Lung (tissue), 16 donors: ENCODE data around the gene IQCE. TPM values are rescaled to one million over a fixed set of nuclear protein-coding genes. Genes with fewer than 3 reads are reported as not detected.

Experiments used
- ATAC-seq: fragments of 200-7000 bp; cut with Tn5 transposase; one replicate; pipeline ENCODE4 v1.9.1; 2020; ENCODE audit warnings: moderate number of reproducible peaks; ENCODE audit not compliant: insufficient read depth, low FRiP score
- DNase-seq, 3 donors: peaks; one replicate each; pipeline ENCODE4 v3.0.0-alpha.2; 2013 to 2017
- H3K27ac ChIP-seq, 2 donors: one replicate each; pipeline ENCODE4 v1.5.1; 2013; ENCODE audit warnings: mild to moderate bottlenecking in 2 of 2, moderate library complexity in 2 of 2, control low read depth in 1 of 2, inconsistent platforms in 1 of 2, low read depth in 1 of 2, low read length in 1 of 2
- H3K27me3 ChIP-seq, 3 donors: one replicate each; pipeline ENCODE4 v1.5.1; 2013; ENCODE audit warnings: low read length in 2 of 3; ENCODE audit not compliant: control insufficient read depth in 3 of 3, insufficient read depth in 3 of 3
- H3K36me3 ChIP-seq, 4 donors: one replicate each; pipeline ENCODE4 v1.5.1; 2013; ENCODE audit warnings: low read length in 4 of 4, mild to moderate bottlenecking in 1 of 4, moderate library complexity in 1 of 4; ENCODE audit not compliant: control insufficient read depth in 4 of 4, insufficient read depth in 4 of 4
- H3K4me1 ChIP-seq, 5 donors: one replicate each; pipeline ENCODE4 v1.5.1; 2013; ENCODE audit warnings: low read length in 5 of 5, mild to moderate bottlenecking in 2 of 5, moderate library complexity in 1 of 5; ENCODE audit not compliant: control insufficient read depth in 5 of 5, insufficient read depth in 5 of 5
- H3K4me3 ChIP-seq: one replicate; pipeline ENCODE4 v1.5.1; 2013; ENCODE audit warnings: mild to moderate bottlenecking, control low read depth, moderate library complexity
- H3K9ac ChIP-seq, 2 donors: one replicate each; pipeline ENCODE4 v1.5.1; 2013; ENCODE audit warnings: low read length in 2 of 2, control low read depth in 1 of 2; ENCODE audit not compliant: insufficient read depth in 1 of 2
- H3K9me3 ChIP-seq, 4 donors: one replicate each; pipeline ENCODE4 v1.5.1; 2013; ENCODE audit warnings: low read length in 3 of 4, mild to moderate bottlenecking in 1 of 4, moderate library complexity in 1 of 4; ENCODE audit not compliant: control insufficient read depth in 4 of 4, insufficient read depth in 3 of 4
- WGBS, 2 donors: extraction: QIAGEN DNeasy Blood & Tissue Kit; methylation state at CpG; one replicate each; pipeline ENCODE4 v1.1.7; 2013; 5-methylcytosine and 5-hydroxymethylcytosine counted together
- long read RNA-seq, 5 donors: transcript quantifications; one replicate each; lab custom pipeline, GENCODE V29; 2026
- polyA plus RNA-seq, 2 donors: library from polyadenylated mRNA; stranded (reverse); fragments of 200-250 nt; gene quantifications; one replicate each; pipeline ENCODE4 v1.2.1, GENCODE V29; 2013
- total RNA-seq, 2 donors: library from RNA; depleted of rRNA in 1 of 2; stranded (reverse); fragments of >200 nt in 1 of 2; gene quantifications; one replicate each; pipeline ENCODE4 v1.2.1, GENCODE V29; 2014 to 2021
- TF ChIP-seq, protein P1 (sequence below): IDR thresholded peaks from 2 replicates; pipeline ENCODE4 v1.5.1; 2012; ENCODE audit warnings: mild to moderate bottlenecking; ENCODE audit errors: control extremely low read depth, extremely low read depth
- donor health status: control.
- donor health status: control.
- donor health status: Bipolar disorder and iron deficiency.
- donor health status: healthy.
- donor health status: DM: yes; HTN: yes; CAD: no.

The IQCE gene, protein sequence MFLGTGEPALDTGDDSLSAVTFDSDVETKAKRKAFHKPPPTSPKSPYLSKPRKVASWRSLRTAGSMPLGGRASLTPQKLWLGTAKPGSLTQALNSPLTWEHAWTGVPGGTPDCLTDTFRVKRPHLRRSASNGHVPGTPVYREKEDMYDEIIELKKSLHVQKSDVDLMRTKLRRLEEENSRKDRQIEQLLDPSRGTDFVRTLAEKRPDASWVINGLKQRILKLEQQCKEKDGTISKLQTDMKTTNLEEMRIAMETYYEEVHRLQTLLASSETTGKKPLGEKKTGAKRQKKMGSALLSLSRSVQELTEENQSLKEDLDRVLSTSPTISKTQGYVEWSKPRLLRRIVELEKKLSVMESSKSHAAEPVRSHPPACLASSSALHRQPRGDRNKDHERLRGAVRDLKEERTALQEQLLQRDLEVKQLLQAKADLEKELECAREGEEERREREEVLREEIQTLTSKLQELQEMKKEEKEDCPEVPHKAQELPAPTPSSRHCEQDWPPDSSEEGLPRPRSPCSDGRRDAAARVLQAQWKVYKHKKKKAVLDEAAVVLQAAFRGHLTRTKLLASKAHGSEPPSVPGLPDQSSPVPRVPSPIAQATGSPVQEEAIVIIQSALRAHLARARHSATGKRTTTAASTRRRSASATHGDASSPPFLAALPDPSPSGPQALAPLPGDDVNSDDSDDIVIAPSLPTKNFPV
- total RNA-seq (10 to 100 TPM; 20.9 to 29.0 TPM), polyA plus RNA-seq (10 to 100 TPM in 1 of 2 donors, 1 to 10 TPM in 1; 8.1 to 11.0 TPM)
- long read RNA-seq, donor 1, full-length matches to known transcripts: 1 of 9 reads
- long read RNA-seq, donor 1, partial matches to known transcripts: 8 of 9 reads
- long read RNA-seq, donor 1, other reads (novel, unspliced or antisense): 0 of 9 reads
- long read RNA-seq, donor 2: 0 reads
- long read RNA-seq, donor 3: 0 reads
- long read RNA-seq, donor 4, partial matches to known transcripts: 0 of 2 reads
- long read RNA-seq, donor 4, other reads (novel, unspliced or antisense): 0 of 2 reads
- long read RNA-seq, donor 5, partial matches to known transcripts: 0 of 1 reads
- long read RNA-seq, donor 5, other reads (novel, unspliced or antisense): 0 of 1 reads

GRCh38 chr7:2558629-2559282, at the start of gene IQCE:
Gene IQCE, plus strand, starts transcription at chr7:2558979. Its CDS starts 203 bp downstream, at chr7:2559182.
- Histone ChIP-seq H3K27ac (peak within 1 kb of the TSS; percentile 65 to 77), H3K36me3 (peaks cover 0 to 6% (median under 1%) of the 10 kb centered on the region in 4 donors), H3K4me3 (peak within 1 kb of the TSS; percentile 94), H3K4me1 (peaks cover 0 to 17% (median 13%) of the 10 kb centered on the region in 5 donors), H3K27me3 (no peaks in the 10 kb centered on the region), H3K9ac (peak within 1 kb of the TSS in 1 of 2 donors; percentile 46), H3K9me3 (no peaks in the 10 kb centered on the region)
- DNase-seq: peak; percentile 89 to 94 (median 94)
- WGBS, 2 donors: 2% methylated on average over 61 to 66 of the region's 66 CpGs
- TF ChIP-seq, protein P1, sequence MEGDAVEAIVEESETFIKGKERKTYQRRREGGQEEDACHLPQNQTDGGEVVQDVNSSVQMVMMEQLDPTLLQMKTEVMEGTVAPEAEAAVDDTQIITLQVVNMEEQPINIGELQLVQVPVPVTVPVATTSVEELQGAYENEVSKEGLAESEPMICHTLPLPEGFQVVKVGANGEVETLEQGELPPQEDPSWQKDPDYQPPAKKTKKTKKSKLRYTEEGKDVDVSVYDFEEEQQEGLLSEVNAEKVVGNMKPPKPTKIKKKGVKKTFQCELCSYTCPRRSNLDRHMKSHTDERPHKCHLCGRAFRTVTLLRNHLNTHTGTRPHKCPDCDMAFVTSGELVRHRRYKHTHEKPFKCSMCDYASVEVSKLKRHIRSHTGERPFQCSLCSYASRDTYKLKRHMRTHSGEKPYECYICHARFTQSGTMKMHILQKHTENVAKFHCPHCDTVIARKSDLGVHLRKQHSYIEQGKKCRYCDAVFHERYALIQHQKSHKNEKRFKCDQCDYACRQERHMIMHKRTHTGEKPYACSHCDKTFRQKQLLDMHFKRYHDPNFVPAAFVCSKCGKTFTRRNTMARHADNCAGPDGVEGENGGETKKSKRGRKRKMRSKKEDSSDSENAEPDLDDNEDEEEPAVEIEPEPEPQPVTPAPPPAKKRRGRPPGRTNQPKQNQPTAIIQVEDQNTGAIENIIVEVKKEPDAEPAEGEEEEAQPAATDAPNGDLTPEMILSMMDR: peak; percentile 17
- ATAC-seq: peak; percentile 78

DNA sequence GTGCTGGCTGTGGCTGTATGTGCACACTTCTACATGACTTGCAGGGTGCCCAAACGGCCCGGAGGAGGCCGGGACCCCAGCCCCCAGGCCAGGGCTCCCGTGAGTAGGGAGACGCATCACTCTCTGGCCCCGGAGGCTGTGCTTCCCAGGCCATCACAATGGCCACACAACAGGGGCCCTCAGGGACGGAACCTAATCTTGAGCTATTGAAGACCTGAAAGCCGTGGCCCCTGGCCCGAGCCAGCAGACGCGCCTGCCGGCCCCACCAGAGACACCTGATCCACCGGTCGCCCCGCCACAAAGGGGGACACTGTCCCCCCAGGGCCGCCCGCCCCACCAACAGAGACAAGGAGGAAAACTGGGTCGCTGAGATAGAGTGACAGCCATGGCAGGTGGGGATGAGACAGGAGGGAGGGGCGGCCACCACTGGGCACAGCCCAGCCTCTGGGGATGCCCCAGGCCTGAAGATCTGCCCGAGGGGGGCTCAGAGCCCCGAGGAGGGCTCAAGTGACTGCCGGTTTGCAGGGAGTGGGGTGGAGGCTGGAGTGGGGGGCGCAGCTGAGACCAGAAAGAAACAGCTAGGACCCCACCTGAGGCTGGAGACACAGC, 49.4 kb upstream of the IQCE start:
- no peak for ATAC-seq
- TF ChIP-seq, protein P1: no peak

DNA sequence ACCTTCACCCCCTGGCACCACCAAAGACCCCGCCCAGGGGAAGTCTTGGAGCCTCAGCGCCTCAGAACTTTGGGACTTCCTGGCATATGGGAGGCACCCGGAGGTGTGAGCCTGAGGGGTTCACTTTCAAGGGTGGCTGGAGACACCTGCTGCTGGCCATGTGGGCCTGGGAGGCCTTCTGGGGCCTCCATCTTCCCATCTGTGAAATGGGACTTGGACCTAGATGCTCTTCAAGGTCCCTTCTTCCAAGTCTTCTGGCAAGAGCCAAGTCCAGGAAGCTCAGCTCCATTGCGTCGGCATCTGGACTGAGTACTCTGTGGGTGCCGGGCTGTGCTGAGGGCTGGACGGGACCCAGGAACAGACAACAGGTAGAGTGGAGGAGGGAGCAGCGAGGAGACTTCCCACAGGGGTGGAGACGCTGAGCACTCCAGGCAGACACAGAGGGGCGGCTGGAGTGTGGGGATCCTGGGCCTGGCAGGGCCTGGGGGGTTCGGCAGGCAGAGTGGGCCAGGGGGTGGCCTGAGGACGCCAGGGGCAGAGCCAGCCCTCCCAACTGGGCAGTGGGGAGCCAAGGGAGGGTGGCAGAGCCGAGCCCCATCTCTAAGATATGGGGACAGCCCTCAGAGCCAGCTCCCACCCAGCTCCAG, 48.5 kb upstream of the IQCE start:
- Histone ChIP-seq H3K4me1 (peaks cover 0 to 27% (median 22%) of the 10 kb centered on the region in 5 donors), H3K27me3 (no peaks in the 10 kb centered on the region), H3K4me3 (no peak overlapping the region), H3K36me3 (no peaks in the 10 kb centered on the region), H3K9ac (no peak overlapping the region), H3K27ac (peak overlapping the region in 1 of 2 donors; percentile 76), H3K9me3 (no peaks in the 10 kb centered on the region)
- TF ChIP-seq, protein P1: no peak
- DNase-seq (no peak), ATAC-seq (no peak)
- 82 to 83% methylated on average over 12 to 13 of the region's 13 CpGs for WGBS, 2 donors

More for the DNA sequence above, 49.4 kb upstream of the IQCE start:
- H3K9ac ChIP-seq: no peak overlapping the region
- peaks cover 0 to 27% (median 22%) of the 10 kb centered on the region in 5 donors for H3K4me1 ChIP-seq
- no peak for DNase-seq
- H3K4me3 ChIP-seq: no peak overlapping the region
- no peaks in the 10 kb centered on the region for H3K36me3 ChIP-seq
- no peaks in the 10 kb centered on the region for H3K27me3 ChIP-seq
- no peaks in the 10 kb centered on the region for H3K9me3 ChIP-seq
- H3K27ac ChIP-seq: peak overlapping the region in 1 of 2 donors; percentile 82
- WGBS, 2 donors: 75 to 80% methylated on average over 23 of the region's 23 CpGs
